Glutamatergic neuron (in vitro differentiated cells): ENCODE results near the gene MTHFR. TPM values are rescaled to one million over a fixed set of nuclear protein-coding genes. Genes with fewer than 3 reads are reported as not detected.

Experiments
- DNase-seq: peaks from one replicate; pipeline ENCODE4 v3.0.0; 2022
- H3K27ac Mint-ChIP-seq: one replicate; pipeline ENCODE4 v1.8.0; 2020; ENCODE audit warnings: mild to moderate bottlenecking, mixed read lengths, inconsistent platforms; ENCODE audit not compliant: unreplicated experiment
- H3K27me3 Mint-ChIP-seq: one replicate; pipeline ENCODE4 v1.8.0; 2020; ENCODE audit warnings: mild to moderate bottlenecking, moderate library complexity, mixed read lengths, inconsistent platforms; ENCODE audit not compliant: unreplicated experiment
- H3K36me3 Mint-ChIP-seq: one replicate; pipeline ENCODE4 v1.8.0; 2020; ENCODE audit warnings: mild to moderate bottlenecking, mixed read lengths, inconsistent platforms; ENCODE audit not compliant: unreplicated experiment
- H3K4me1 Mint-ChIP-seq: one replicate; pipeline ENCODE4 v1.8.0; 2020; ENCODE audit warnings: mild to moderate bottlenecking, low read depth, mixed read lengths, inconsistent platforms; ENCODE audit not compliant: unreplicated experiment
- H3K4me3 Mint-ChIP-seq: one replicate; pipeline ENCODE4 v1.8.0; 2020; ENCODE audit warnings: mild to moderate bottlenecking, mixed read lengths, inconsistent platforms; ENCODE audit not compliant: unreplicated experiment
- H3K9me3 Mint-ChIP-seq: one replicate; pipeline ENCODE4 v1.8.0; 2020; ENCODE audit warnings: mild to moderate bottlenecking, moderate library complexity, mixed read lengths, inconsistent platforms; ENCODE audit not compliant: unreplicated experiment
- total RNA-seq: library from RNA; stranded (reverse); fragmentation: NEBNext Ultra II Directional; extraction: Animal tissue kit (Norgen Biotek cat#: 25700); gene quantifications from one replicate; pipeline ENCODE4 v1.2.1, GENCODE V29; 2021; ENCODE audit not compliant: unreplicated experiment
- TF ChIP-seq, protein P1 (sequence below): fragments of 200-600 bp; sonication (generic); IDR thresholded peaks from one replicate; pipeline ENCODE4 v1.5.0; 2021; ENCODE audit not compliant: partially characterized antibody, unreplicated experiment

MTHFR gene
- total RNA-seq, 1 donor from 2014 or later: 83.2 TPM

DNA sequence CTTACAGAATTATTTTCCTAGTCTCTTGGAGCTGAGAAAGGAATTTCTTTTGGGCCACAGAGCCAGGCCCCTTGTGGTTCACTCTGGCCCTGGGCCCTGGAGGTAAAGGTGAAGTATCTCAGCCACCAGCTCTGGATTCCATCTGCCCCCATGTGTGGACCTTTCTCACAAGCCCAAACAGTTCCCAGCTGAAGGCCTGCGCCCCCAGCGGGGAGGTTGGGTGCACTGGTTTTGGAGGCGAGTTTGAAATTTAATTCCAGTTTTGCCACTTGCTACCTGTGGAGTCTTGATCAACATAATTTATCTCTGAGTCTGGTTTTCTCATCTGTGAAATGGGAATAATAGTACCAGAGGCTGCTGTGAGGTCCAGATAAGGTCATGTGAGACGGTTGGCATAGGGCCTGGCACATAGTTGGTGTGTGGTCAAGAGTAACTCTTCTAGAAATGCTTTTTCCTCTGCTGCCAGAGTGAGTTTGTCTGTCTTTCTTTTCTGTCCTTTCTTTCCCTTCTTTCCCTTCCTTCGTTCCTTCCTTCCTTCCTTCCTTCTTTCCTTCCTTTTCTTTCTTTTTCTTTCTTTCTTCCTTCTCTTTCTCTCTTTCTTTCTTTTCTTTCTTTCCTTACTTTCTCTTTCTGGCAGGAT lies 63.7 kb downstream of the MTHFR start:
- TF ChIP-seq, protein P1, sequence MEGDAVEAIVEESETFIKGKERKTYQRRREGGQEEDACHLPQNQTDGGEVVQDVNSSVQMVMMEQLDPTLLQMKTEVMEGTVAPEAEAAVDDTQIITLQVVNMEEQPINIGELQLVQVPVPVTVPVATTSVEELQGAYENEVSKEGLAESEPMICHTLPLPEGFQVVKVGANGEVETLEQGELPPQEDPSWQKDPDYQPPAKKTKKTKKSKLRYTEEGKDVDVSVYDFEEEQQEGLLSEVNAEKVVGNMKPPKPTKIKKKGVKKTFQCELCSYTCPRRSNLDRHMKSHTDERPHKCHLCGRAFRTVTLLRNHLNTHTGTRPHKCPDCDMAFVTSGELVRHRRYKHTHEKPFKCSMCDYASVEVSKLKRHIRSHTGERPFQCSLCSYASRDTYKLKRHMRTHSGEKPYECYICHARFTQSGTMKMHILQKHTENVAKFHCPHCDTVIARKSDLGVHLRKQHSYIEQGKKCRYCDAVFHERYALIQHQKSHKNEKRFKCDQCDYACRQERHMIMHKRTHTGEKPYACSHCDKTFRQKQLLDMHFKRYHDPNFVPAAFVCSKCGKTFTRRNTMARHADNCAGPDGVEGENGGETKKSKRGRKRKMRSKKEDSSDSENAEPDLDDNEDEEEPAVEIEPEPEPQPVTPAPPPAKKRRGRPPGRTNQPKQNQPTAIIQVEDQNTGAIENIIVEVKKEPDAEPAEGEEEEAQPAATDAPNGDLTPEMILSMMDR: no peak
- H3K4me3 Mint-ChIP-seq: no peak overlapping the region
- no peak for DNase-seq
- H3K9me3 Mint-ChIP-seq: peaks cover 5% of the 10 kb centered on the region
- H3K36me3 Mint-ChIP-seq: no peaks in the 10 kb centered on the region
- H3K4me1 Mint-ChIP-seq: peaks cover 9% of the 10 kb centered on the region
- no peak overlapping the region for H3K27ac Mint-ChIP-seq
- peaks cover 8% of the 10 kb centered on the region for H3K27me3 Mint-ChIP-seq

- Mint-ChIP-seq H3K9me3 (peaks cover 3% of the 10 kb centered on the region), H3K27ac (no peak overlapping the region), H3K4me1 (peaks cover 8% of the 10 kb centered on the region), H3K36me3 (no peaks in the 10 kb centered on the region), H3K4me3 (no peak overlapping the region), H3K27me3 (peaks cover 4% of the 10 kb centered on the region)
- DNase-seq: no peak
- TF ChIP-seq, protein P1: no peak
These were observed 64.3 kb downstream of the MTHFR start for GRCh38 chr1:11741482-11741881.

DNA sequence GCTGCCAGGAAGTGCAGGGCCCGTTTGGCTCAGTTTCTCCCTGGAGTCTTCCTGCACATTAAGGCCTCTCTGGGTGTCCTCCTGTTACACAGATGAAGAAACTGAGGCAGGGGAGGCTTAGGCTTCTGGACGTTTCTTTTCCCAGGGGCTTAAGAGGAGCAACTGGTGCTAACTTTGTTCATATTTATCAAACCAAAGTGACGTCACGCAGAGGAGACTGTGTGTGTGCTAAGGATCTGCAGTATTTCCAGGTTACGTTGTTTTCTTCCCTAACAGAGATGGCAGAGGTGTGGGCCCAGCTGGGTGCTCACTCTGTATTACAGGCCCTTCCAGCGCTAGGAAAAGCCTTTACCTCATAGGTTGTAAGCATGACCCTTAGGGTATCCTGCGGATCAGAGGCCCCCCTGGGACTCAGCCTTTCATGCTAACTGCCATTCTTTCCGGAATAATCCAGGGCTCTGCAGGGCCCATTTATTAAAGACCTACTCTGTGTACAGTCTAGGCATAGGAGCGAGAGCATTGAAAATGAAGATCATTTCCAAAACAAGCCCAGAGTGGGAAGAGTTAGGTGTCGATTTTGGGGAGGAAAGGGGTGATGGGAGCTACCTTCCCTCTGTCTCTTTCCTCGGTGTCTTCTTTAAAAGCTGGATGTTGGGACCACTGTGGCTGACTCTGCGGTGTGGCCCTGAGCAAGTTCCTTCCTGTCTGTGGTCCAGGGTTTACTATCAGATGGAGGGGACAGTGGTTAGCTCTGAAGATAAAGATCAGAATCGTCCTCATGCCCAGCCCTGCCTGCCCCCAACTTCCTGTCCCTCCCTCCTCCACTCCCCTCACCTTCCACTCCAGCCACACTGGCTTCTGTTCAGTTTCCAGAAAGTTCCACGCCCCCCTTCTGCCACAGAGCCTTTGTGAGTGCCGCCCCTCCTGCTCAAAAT lies 65.2 kb downstream of the MTHFR start:
- Mint-ChIP-seq H3K9me3 (peaks cover 3% of the 10 kb centered on the region), H3K36me3 (no peaks in the 10 kb centered on the region), H3K4me3 (no peak overlapping the region), H3K27me3 (peaks cover 4% of the 10 kb centered on the region), H3K27ac (no peak overlapping the region), H3K4me1 (peaks cover 4% of the 10 kb centered on the region)
- TF ChIP-seq, protein P1: no peak
- DNase-seq: no peak

GRCh38 chr1:11738783-11739182 lies 67.0 kb downstream of the MTHFR start:
- peaks cover 3% of the 10 kb centered on the region for H3K9me3 Mint-ChIP-seq

More at GRCh38 chr1:11738783-11739182, 67.0 kb downstream of the MTHFR start:
- Mint-ChIP-seq H3K36me3 (no peaks in the 10 kb centered on the region), H3K4me1 (peaks cover 4% of the 10 kb centered on the region), H3K27me3 (peaks cover 2% of the 10 kb centered on the region), H3K27ac (no peak overlapping the region), H3K4me3 (no peak overlapping the region)
- DNase-seq: no peak
- TF ChIP-seq, protein P1: no peak
